Dendritic cell treated with granulocyte-macrophage colony-stimulating factor and Interleukin-4, amounts not matched to agents 40 ng/mL and 50 ng/mL, for 4 days (primary cell): Measurements from ENCODE around the gene NEDD9.

Source experiments
- H3K27ac Mint-ChIP-seq: one replicate; pipeline ENCODE4 v1.8.0; 2022; ENCODE audit warnings: mild to moderate bottlenecking, mixed read lengths
- H3K27me3 Mint-ChIP-seq: one replicate; pipeline ENCODE4 v1.8.0; 2022; ENCODE audit warnings: mild to moderate bottlenecking, mixed read lengths
- H3K36me3 Mint-ChIP-seq: one replicate; pipeline ENCODE4 v1.8.0; 2022; ENCODE audit warnings: low read depth, mixed read lengths
- H3K4me1 Mint-ChIP-seq: one replicate; pipeline ENCODE4 v1.8.0; 2022; ENCODE audit warnings: low read depth, mixed read lengths
- H3K4me3 Mint-ChIP-seq: one replicate; pipeline ENCODE4 v1.8.0; 2022; ENCODE audit warnings: mild to moderate bottlenecking, moderate library complexity, mixed read lengths
- H3K9me3 Mint-ChIP-seq: one replicate; pipeline ENCODE4 v1.8.0; 2022; ENCODE audit warnings: mixed read lengths
- intact Hi-C: fragments of 100-400 bp; cut with micrococcal nuclease; formaldehyde crosslinking; loops from one replicate; pipeline ENCODE4 v1.15.0; 2022

Gene NEDD9

GRCh38 chr6:11201772-11202512 is 30.5 kb downstream of the NEDD9 start:
- Mint-ChIP-seq H3K4me3 (no peak overlapping the region), H3K4me1 (peaks cover 15% of the 10 kb centered on the region), H3K27ac (no peak overlapping the region), H3K9me3 (no peaks in the 10 kb centered on the region), H3K27me3 (peaks cover 20% of the 10 kb centered on the region), H3K36me3 (no peaks in the 10 kb centered on the region)
- intact Hi-C loops, result loop anchor here (10.0 kb wide), 1 partner anchor 203 kb away; no protein-coding TSS in a partner anchor

GRCh38 chr6:11201015-11201414 is 31.5 kb downstream of the NEDD9 start:
- H3K4me1 Mint-ChIP-seq, result peaks cover 11% of the 10 kb centered on the region
- H3K27me3 Mint-ChIP-seq, result peaks cover 25% of the 10 kb centered on the region
- intact Hi-C loops, result loop anchor here (10.0 kb wide), 1 partner anchor 204 kb away; no protein-coding TSS in a partner anchor
- no peaks in the 10 kb centered on the region for H3K9me3 Mint-ChIP-seq
- no peak overlapping the region for H3K4me3 Mint-ChIP-seq
- no peaks in the 10 kb centered on the region for H3K36me3 Mint-ChIP-seq
- H3K27ac Mint-ChIP-seq, result no peak overlapping the region

- H3K4me3 Mint-ChIP-seq, result no peak overlapping the region
- no peaks in the 10 kb centered on the region for H3K9me3 Mint-ChIP-seq
- no peaks in the 10 kb centered on the region for H3K36me3 Mint-ChIP-seq
- H3K27ac Mint-ChIP-seq, result no peak overlapping the region
- H3K27me3 Mint-ChIP-seq, result peaks cover 30% of the 10 kb centered on the region
- H3K4me1 Mint-ChIP-seq, result peaks cover 11% of the 10 kb centered on the region
- intact Hi-C loops, result loop anchor here (10.0 kb wide), 1 partner anchor 204 kb away; no protein-coding TSS in a partner anchor
Observed at GRCh38 chr6:11200356-11200755, 32.1 kb downstream of the NEDD9 start.

DNA sequence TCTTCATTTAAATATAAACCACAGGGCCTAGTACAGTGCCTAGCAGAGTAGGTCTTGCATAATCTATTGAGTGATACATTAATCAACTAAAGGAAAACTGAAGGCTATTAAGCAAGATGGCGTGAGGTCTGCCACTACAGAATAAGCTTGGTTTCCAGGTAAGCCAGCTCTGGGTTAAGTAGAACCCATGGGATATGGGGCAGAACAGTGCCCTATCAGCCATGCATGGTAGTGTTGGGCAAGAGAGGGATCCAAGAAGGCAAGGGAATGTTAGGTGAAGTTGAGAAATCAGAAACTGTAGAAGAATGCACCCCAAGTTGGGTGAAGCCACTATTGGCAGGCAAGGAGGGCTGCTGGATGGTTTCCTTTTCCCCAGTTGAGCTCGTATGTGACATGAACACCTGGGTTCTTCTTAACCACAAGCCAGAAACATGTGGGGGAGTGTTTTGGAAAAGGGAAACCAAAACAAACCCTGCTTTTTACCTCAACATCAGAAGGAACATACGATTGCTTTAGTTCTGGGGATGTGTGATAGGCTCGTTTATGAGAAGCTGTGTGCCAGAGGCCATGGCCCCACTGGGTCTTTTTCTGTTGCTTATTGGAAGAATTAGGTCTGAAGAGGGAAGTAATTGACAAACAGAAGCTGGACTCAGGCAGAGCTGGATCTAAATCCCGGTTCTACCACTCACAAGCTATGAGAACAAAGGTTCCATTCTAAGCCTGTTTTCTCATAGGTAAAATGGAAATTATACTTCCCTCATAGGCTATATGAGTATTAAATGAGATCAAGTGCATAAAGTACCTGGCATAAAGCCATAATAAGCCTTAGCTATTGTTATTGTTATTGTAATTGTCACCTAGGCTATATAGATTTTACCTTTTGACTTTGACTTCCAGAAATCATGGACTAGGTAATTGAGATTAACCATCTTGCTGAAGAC is 33.5 kb downstream of the NEDD9 start:
- no peak overlapping the region for H3K27ac Mint-ChIP-seq
- H3K36me3 Mint-ChIP-seq, result no peaks in the 10 kb centered on the region
- H3K27me3 Mint-ChIP-seq, result peaks cover 27% of the 10 kb centered on the region
- H3K9me3 Mint-ChIP-seq, result no peaks in the 10 kb centered on the region
- no peak overlapping the region for H3K4me3 Mint-ChIP-seq
- H3K4me1 Mint-ChIP-seq, result peaks cover 11% of the 10 kb centered on the region
- intact Hi-C loops, result no loop called here

DNA sequence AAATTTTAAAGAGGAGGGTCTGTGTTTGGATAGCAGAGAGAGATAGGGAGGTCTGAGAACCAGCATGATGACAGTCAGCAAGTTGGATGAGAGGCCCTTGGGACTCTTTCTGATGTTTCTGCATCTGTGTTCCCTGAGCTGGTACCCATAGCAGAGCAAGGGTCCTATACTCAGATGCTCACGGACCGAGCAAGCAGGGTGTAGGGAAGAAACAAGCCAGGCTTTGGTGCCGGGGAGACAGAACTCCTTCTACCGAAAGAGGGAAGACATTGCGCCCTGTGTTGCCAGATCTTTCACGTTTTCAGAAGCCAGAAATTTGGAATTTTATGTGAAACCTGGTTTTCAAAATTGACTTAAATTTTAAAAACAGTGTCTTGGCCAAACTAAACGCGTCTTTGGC is 34.6 kb downstream of the NEDD9 start:
- Mint-ChIP-seq H3K9me3 (no peaks in the 10 kb centered on the region), H3K27me3 (peaks cover 21% of the 10 kb centered on the region), H3K4me1 (peaks cover 11% of the 10 kb centered on the region), H3K27ac (no peak overlapping the region), H3K36me3 (no peaks in the 10 kb centered on the region), H3K4me3 (no peak overlapping the region)
- intact Hi-C loops, result no loop called here

DNA sequence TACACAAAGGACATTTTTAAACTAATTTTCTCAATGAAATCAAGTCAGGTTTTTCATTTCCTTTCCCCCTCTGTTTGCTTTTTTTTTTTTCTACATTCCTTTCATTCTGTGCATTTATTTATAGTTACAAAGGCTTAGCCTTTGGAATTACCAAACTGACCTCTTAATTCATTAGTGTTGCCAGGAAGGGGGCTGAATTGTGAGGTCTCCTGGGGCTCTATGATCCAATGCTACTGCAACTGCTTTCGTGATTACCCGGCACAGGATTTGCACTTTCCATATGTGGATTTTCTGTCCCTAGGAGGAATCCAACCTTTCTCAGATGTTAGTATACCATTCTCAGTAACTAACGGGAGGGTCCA is 35.3 kb downstream of the NEDD9 start:
- H3K27ac Mint-ChIP-seq, result no peak overlapping the region
- intact Hi-C loops, result no loop called here
- H3K9me3 Mint-ChIP-seq, result no peaks in the 10 kb centered on the region
- H3K27me3 Mint-ChIP-seq, result peaks cover 21% of the 10 kb centered on the region
- no peaks in the 10 kb centered on the region for H3K36me3 Mint-ChIP-seq
- H3K4me3 Mint-ChIP-seq, result no peak overlapping the region
- peaks cover 11% of the 10 kb centered on the region for H3K4me1 Mint-ChIP-seq

DNA sequence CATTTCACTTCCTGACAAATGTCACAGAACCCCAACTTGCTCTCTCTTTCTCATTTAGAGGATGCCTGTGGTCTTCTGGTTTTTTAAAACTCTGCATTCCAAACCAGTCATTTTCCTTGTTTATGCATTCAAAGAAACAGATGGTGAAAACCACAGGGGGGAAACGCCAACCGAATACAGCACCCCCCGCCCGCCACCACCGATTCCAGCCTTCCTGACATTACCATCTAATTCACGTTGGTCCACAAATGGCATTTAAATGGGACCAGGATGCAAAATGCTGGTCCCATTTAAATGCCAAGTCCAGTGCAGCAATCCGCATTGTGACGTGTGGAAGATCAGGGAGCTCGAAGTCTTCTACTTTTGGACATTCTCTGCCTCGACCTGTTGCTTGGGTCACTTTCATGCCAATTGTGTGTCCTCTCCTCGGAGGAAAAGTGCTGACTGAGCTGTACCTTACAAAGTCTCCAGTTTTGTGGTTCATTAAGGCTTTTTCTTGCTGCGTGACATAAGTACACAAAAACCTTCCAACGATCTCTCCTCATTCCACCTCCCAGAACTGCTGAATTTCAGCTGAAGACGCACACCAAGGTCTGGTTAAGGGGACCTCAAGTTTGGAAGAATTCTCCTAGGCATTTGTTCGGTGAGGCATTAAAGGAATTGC is 35.8 kb downstream of the NEDD9 start:
- no peak overlapping the region for H3K27ac Mint-ChIP-seq
- H3K9me3 Mint-ChIP-seq, result no peaks in the 10 kb centered on the region
- H3K27me3 Mint-ChIP-seq, result peaks cover 21% of the 10 kb centered on the region
- intact Hi-C loops, result no loop called here
- H3K4me3 Mint-ChIP-seq, result no peak overlapping the region
- peaks cover 11% of the 10 kb centered on the region for H3K4me1 Mint-ChIP-seq
- H3K36me3 Mint-ChIP-seq, result no peaks in the 10 kb centered on the region

GRCh38 chr6:11194356-11195218 is 37.9 kb downstream of the NEDD9 start:
- H3K9me3 Mint-ChIP-seq, result no peaks in the 10 kb centered on the region
- peaks cover 19% of the 10 kb centered on the region for H3K27me3 Mint-ChIP-seq
- peaks cover 13% of the 10 kb centered on the region for H3K36me3 Mint-ChIP-seq
- no peak overlapping the region for H3K4me3 Mint-ChIP-seq
- no peak overlapping the region for H3K27ac Mint-ChIP-seq
- intact Hi-C loops, result no loop called here
- peaks cover 11% of the 10 kb centered on the region for H3K4me1 Mint-ChIP-seq

DNA sequence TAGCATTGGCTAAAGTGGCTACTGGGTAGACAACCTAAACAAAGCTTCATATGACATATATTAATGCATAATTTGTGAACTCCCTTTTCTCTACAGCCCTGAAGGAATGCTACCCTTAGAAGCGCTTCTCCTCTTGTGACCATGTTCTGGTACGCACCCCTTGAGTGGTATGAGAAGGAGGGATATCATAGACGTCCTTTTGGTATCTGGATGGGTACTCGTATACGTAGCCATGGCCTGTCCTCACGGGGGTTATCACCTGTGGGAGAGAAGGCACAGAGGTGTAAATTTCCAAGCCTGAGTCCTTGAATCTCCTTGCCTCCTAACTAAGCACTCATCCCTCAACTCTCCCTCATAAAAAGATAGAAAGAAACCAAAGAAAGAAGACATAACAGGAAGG is 39.0 kb downstream of the NEDD9 start:
- H3K36me3 Mint-ChIP-seq, result peaks cover 15% of the 10 kb centered on the region
- no peak overlapping the region for H3K4me3 Mint-ChIP-seq
- intact Hi-C loops, result no loop called here
- peaks cover 5% of the 10 kb centered on the region for H3K4me1 Mint-ChIP-seq
- H3K27ac Mint-ChIP-seq, result no peak overlapping the region
- no peaks in the 10 kb centered on the region for H3K9me3 Mint-ChIP-seq
- peaks cover 18% of the 10 kb centered on the region for H3K27me3 Mint-ChIP-seq

DNA sequence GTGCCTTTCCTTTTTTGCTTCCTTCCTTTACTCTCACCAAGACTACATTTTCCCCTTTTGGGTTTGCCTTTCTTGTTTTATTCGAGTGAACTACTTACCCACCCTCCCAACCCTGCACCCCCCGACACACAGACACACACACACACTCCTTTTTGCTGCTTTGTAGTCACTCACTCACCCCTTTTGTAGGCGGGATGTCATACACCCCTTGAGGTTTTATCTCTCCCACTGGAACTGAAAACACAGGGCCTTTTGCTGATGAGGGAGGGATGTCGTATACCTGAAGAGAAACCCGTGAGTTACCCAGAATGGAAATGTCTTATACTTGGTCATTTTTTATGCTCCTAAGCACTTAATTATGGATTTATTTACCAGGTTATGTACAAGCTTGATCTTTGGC is 40.3 kb downstream of the NEDD9 start:
- Mint-ChIP-seq H3K36me3 (peaks cover 20% of the 10 kb centered on the region), H3K27me3 (peaks cover 13% of the 10 kb centered on the region), H3K27ac (no peak overlapping the region), H3K9me3 (no peaks in the 10 kb centered on the region), H3K4me3 (no peak overlapping the region), H3K4me1 (peaks cover 5% of the 10 kb centered on the region)
- intact Hi-C loops, result no loop called here

GRCh38 chr6:11190625-11191245 is 41.7 kb downstream of the NEDD9 start:
- Mint-ChIP-seq H3K36me3 (peaks cover 20% of the 10 kb centered on the region), H3K4me1 (no peaks in the 10 kb centered on the region), H3K27me3 (peaks cover 2% of the 10 kb centered on the region), H3K9me3 (no peaks in the 10 kb centered on the region), H3K27ac (no peak overlapping the region), H3K4me3 (no peak overlapping the region)
- intact Hi-C loops, result no loop called here

- H3K4me3 Mint-ChIP-seq, result no peak overlapping the region
- H3K36me3 Mint-ChIP-seq, result peaks cover 25% of the 10 kb centered on the region
- no peaks in the 10 kb centered on the region for H3K9me3 Mint-ChIP-seq
- H3K27ac Mint-ChIP-seq, result no peak overlapping the region
- intact Hi-C loops, result no loop called here
- H3K27me3 Mint-ChIP-seq, result no peaks in the 10 kb centered on the region
- no peaks in the 10 kb centered on the region for H3K4me1 Mint-ChIP-seq
Observed at GRCh38 chr6:11189865-11190624, 42.4 kb downstream of the NEDD9 start.
